Right atrium auricular region (tissue), 2 donors: Measurements from ENCODE around the gene PHKB. TPM values are rescaled to one million over a fixed set of nuclear protein-coding genes. Genes with fewer than 3 reads are reported as not detected.

Experiments
- DNase-seq: peaks from one replicate; pipeline ENCODE4 v3.0.0-alpha.2; 2019; ENCODE audit warnings: low spot score
- H3K27ac ChIP-seq, 2 donors: fragments of 200-600 bp; sonication (generic); 1 replicate in 1 of 2; 2 replicates in 1 of 2; pipeline ENCODE4 v1.5.1; 2016 to 2019
- H3K27me3 ChIP-seq, 2 donors: fragments of 200-600 bp; sonication (generic); one replicate each; pipeline versions ENCODE4 v1.5.1 to v1.6.0; 2017 to 2019
- H3K36me3 ChIP-seq: fragments of 200-600 bp; sonication (generic); one replicate; pipeline ENCODE4 v1.5.1; 2016
- H3K4me1 ChIP-seq, 2 donors: fragments of 200-600 bp; sonication (generic); one replicate each; pipeline versions ENCODE4 v1.5.1 to v1.6.0; 2017 to 2019
- H3K4me3 ChIP-seq, 2 donors: fragments of 200-600 bp; sonication (generic); 1 replicate in 1 of 2; 2 replicates in 1 of 2; pipeline ENCODE4 v1.5.1; 2017 to 2019; ENCODE audit warnings: mild to moderate bottlenecking in 1 of 2, moderate library complexity in 1 of 2
- H3K9me3 ChIP-seq, 2 donors: fragments of 200-600 bp; sonication (generic); one replicate each; pipeline ENCODE4 v1.5.1; 2019
- CTCF ChIP-seq, 2 donors: fragments of 200-600 bp; sonication (generic); IDR thresholded peaks; one replicate each; pipeline ENCODE4 v1.5.1; 2019; ENCODE audit warnings: antibody characterized with exemption in 2 of 2
- total RNA-seq, 2 donors: library from RNA; depleted of rRNA; stranded (reverse); fragments of >200 nt; gene quantifications; one replicate each; pipeline ENCODE4 v1.1.0, GENCODE V29; 2016

Gene PHKB
- total RNA-seq, 2 donors from 2014 or later: 43.4 to 43.7 TPM

- H3K4me3 ChIP-seq: no peak overlapping the region
- TF ChIP-seq CTCF (IDR thresholded peaks at IDR 0.05): no peak
- no peaks in the 10 kb centered on the region for H3K27me3 ChIP-seq
- no peak for DNase-seq
- H3K27ac ChIP-seq: no peak overlapping the region
- H3K36me3 ChIP-seq: no peaks in the 10 kb centered on the region
- H3K4me1 ChIP-seq: no peaks in the 10 kb centered on the region
- no peaks in the 10 kb centered on the region for H3K9me3 ChIP-seq
These were observed 266.0 kb downstream of the PHKB start for GRCh38 chr16:47727131-47727530.

- no peaks in the 10 kb centered on the region for H3K27me3 ChIP-seq
- no peak for DNase-seq
- TF ChIP-seq CTCF (IDR thresholded peaks at IDR 0.05): no peak
- H3K4me1 ChIP-seq: no peaks in the 10 kb centered on the region
- no peak overlapping the region for H3K4me3 ChIP-seq
- H3K9me3 ChIP-seq: no peaks in the 10 kb centered on the region
- no peak overlapping the region for H3K27ac ChIP-seq
- no peaks in the 10 kb centered on the region for H3K36me3 ChIP-seq
These were observed 267.1 kb downstream of the PHKB start for GRCh38 chr16:47728205-47728604.

GRCh38 chr16:47729701-47730100 is 268.6 kb downstream of the PHKB start:
- Histone ChIP-seq H3K27me3 (no peaks in the 10 kb centered on the region), H3K4me1 (no peaks in the 10 kb centered on the region), H3K27ac (no peak overlapping the region), H3K9me3 (no peaks in the 10 kb centered on the region), H3K4me3 (no peak overlapping the region), H3K36me3 (no peaks in the 10 kb centered on the region)
- DNase-seq: no peak
- TF ChIP-seq CTCF (IDR thresholded peaks at IDR 0.05): no peak

GRCh38 chr16:47731252-47731651 is 270.1 kb downstream of the PHKB start:
- no peak for TF ChIP-seq CTCF (IDR thresholded peaks at IDR 0.05)
- Histone ChIP-seq H3K36me3 (no peaks in the 10 kb centered on the region), H3K4me3 (no peak overlapping the region), H3K4me1 (no peaks in the 10 kb centered on the region), H3K27me3 (no peaks in the 10 kb centered on the region), H3K9me3 (no peaks in the 10 kb centered on the region), H3K27ac (no peak overlapping the region)
- DNase-seq: no peak

GRCh38 chr16:47732122-47732521 is 271.0 kb downstream of the PHKB start:
- Histone ChIP-seq H3K36me3 (no peaks in the 10 kb centered on the region), H3K4me3 (no peak overlapping the region), H3K27me3 (no peaks in the 10 kb centered on the region), H3K27ac (no peak overlapping the region), H3K4me1 (no peaks in the 10 kb centered on the region), H3K9me3 (no peaks in the 10 kb centered on the region)
- no peak for DNase-seq
- no peak for TF ChIP-seq CTCF (IDR thresholded peaks at IDR 0.05)

- Histone ChIP-seq H3K36me3 (no peaks in the 10 kb centered on the region), H3K27ac (no peak overlapping the region), H3K27me3 (no peaks in the 10 kb centered on the region), H3K4me1 (no peaks in the 10 kb centered on the region), H3K9me3 (no peaks in the 10 kb centered on the region), H3K4me3 (no peak overlapping the region)
- TF ChIP-seq CTCF (IDR thresholded peaks at IDR 0.05): no peak
- no peak for DNase-seq
These were observed 271.5 kb downstream of the PHKB start for GRCh38 chr16:47732523-47733111.
